HG03457 (cell line): ENCODE measurements around the gene PNMA6E.
"Not testable (repeated sequence)": the region's sequence is repeated elsewhere in the genome, so short reads cannot be mapped to it uniquely, and the experiment has no call there.

Experiments
- ATAC-seq: cut with Tn5 transposase; IDR thresholded peaks from one replicate; pipeline ENCODE4 v1.9.1; 2021; ENCODE audit warnings: moderate number of reproducible peaks; ENCODE audit not compliant: unreplicated experiment

Gene PNMA6E

GRCh38 chrX:153409414-153410101, 8.4 kb upstream of the PNMA6E start:
- no peak for ATAC-seq

GRCh38 chrX:153408871-153409351, 7.8 kb upstream of the PNMA6E start:
- ATAC-seq, result no peak

- no peak for ATAC-seq
These were observed 7.1 kb upstream of the PNMA6E start for GRCh38 chrX:153408221-153408721.

- ATAC-seq, result no peak
These were observed 6.6 kb upstream of the PNMA6E start for GRCh38 chrX:153407736-153408135.

- no peak for ATAC-seq
These were observed 5.8 kb upstream of the PNMA6E start for GRCh38 chrX:153406903-153407302.

GRCh38 chrX:153406011-153406410, 4.9 kb upstream of the PNMA6E start:
- no peak for ATAC-seq

- no peak for ATAC-seq
These were observed 4.3 kb upstream of the PNMA6E start for GRCh38 chrX:153405426-153405825.

- not testable (repeated sequence) for ATAC-seq
These were observed 3.2 kb upstream of the PNMA6E start for GRCh38 chrX:153404333-153404732.

GRCh38 chrX:153400146-153401132, 711 bp downstream of the PNMA6E start:
- no peak for ATAC-seq

GRCh38 chrX:153398275-153398960, 2.7 kb downstream of the PNMA6E start:
- ATAC-seq, result no peak

- ATAC-seq, result no peak
These were observed 3.7 kb downstream of the PNMA6E start for GRCh38 chrX:153397256-153397960.

- ATAC-seq, result no peak
These were observed 4.6 kb downstream of the PNMA6E start for GRCh38 chrX:153396320-153397195.

GRCh38 chrX:153395613-153396319, 5.4 kb downstream of the PNMA6E start:
- no peak for ATAC-seq

GRCh38 chrX:153394612-153395011, 6.5 kb downstream of the PNMA6E start:
- no peak for ATAC-seq

GRCh38 chrX:153392642-153393321, 8.4 kb downstream of the PNMA6E start:
- ATAC-seq, result no peak

- ATAC-seq, result not testable (repeated sequence)
These were observed 11.7 kb downstream of the PNMA6E start for GRCh38 chrX:153389460-153389768.

GRCh38 chrX:153388722-153389459, 12.3 kb downstream of the PNMA6E start:
- ATAC-seq, result no peak
